HepG2 (cell line): ENCODE data around the gene AGAP1.

Source experiments
- CHCHD3 ChIP-seq: sonication (generic); formaldehyde crosslinking; IDR thresholded peaks from 2 replicates; pipeline ENCODE4 v1.8.0; 2022; ENCODE audit warnings: mild to moderate bottlenecking, missing genetic modification reagents, moderate library complexity
- EZH2 ChIP-seq: conservative IDR thresholded peaks from 2 replicates; pipeline ENCODE4 v1.6.1; 2012; ENCODE audit warnings: mild to moderate bottlenecking, low read depth, low read length, moderate library complexity
- GABPA ChIP-seq, 2 experiments: IDR thresholded peaks; 2 replicates each; pipeline ENCODE4 v1.6.1; 2011 to 2016; ENCODE audit warnings: low read depth in 2 of 2, low read length in 1 of 2, missing biosample characterization in 1 of 2, missing genetic modification characterization in 1 of 2
- KLF6 ChIP-seq: IDR thresholded peaks from 2 replicates; pipeline ENCODE4 v1.8.0; 2016; ENCODE audit warnings: missing biosample characterization, missing genetic modification reagents
- MTA3 ChIP-seq: sonication (generic); formaldehyde crosslinking; IDR thresholded peaks from 2 replicates; pipeline ENCODE4 v1.4.0; 2020; ENCODE audit warnings: missing genetic modification reagents
- SP140L ChIP-seq: sonication (generic); formaldehyde crosslinking; IDR thresholded peaks from 2 replicates; pipeline ENCODE4 v1.4.0; 2020; ENCODE audit warnings: missing genetic modification reagents, borderline replicate concordance
- ZNF432 ChIP-seq: sonication (generic); formaldehyde crosslinking; IDR thresholded peaks from 2 replicates; pipeline ENCODE4 v1.5.0; 2020; ENCODE audit warnings: missing genetic modification reagents, mild to moderate bottlenecking, borderline replicate concordance
- ZNF660 ChIP-seq: sonication (generic); formaldehyde crosslinking; IDR thresholded peaks from 2 replicates; pipeline ENCODE4 v1.5.1; 2020; ENCODE audit warnings: mild to moderate bottlenecking, low read depth, missing genetic modification reagents, borderline replicate concordance
- TF ChIP-seq, protein P1 (sequence below): sonication (generic); formaldehyde crosslinking; IDR thresholded peaks from 2 replicates; pipeline ENCODE4 v1.4.0; 2020; ENCODE audit warnings: low read depth, mild to moderate bottlenecking, missing genetic modification reagents
- TF ChIP-seq, protein P2 (sequence below), 2 experiments: IDR thresholded peaks; 2 replicates each; pipeline ENCODE4 v1.6.1; 2011 to 2012; ENCODE audit warnings: low read length in 2 of 2, borderline replicate concordance in 1 of 2, low read depth in 1 of 2, mild to moderate bottlenecking in 1 of 2, moderate library complexity in 1 of 2

GRCh38 chr2:236158969-236159777 lies 665.3 kb downstream of the AGAP1 start:
- no peak for TF ChIP-seq MTA3 (CRISPR knock-in tag)
- no peak for TF ChIP-seq KLF6 (CRISPR knock-in tag)
- TF ChIP-seq GABPA (IDR thresholded peaks at IDR 0.05; ENCODE audit: low read depth, low read length) = no peak
- no peak for TF ChIP-seq GABPA (CRISPR knock-in tag; IDR thresholded peaks at IDR 0.05; ENCODE audit: low read depth)
- no peak for TF ChIP-seq SP140L (CRISPR knock-in tag)
- TF ChIP-seq ZNF660 = no peak
- TF ChIP-seq, protein P1, sequence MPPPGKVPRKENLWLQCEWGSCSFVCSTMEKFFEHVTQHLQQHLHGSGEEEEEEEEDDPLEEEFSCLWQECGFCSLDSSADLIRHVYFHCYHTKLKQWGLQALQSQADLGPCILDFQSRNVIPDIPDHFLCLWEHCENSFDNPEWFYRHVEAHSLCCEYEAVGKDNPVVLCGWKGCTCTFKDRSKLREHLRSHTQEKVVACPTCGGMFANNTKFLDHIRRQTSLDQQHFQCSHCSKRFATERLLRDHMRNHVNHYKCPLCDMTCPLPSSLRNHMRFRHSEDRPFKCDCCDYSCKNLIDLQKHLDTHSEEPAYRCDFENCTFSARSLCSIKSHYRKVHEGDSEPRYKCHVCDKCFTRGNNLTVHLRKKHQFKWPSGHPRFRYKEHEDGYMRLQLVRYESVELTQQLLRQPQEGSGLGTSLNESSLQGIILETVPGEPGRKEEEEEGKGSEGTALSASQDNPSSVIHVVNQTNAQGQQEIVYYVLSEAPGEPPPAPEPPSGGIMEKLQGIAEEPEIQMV (CRISPR knock-in tag) = no peak
- TF ChIP-seq ZNF432 (CRISPR knock-in tag) = no peak
- TF ChIP-seq, protein P2, sequence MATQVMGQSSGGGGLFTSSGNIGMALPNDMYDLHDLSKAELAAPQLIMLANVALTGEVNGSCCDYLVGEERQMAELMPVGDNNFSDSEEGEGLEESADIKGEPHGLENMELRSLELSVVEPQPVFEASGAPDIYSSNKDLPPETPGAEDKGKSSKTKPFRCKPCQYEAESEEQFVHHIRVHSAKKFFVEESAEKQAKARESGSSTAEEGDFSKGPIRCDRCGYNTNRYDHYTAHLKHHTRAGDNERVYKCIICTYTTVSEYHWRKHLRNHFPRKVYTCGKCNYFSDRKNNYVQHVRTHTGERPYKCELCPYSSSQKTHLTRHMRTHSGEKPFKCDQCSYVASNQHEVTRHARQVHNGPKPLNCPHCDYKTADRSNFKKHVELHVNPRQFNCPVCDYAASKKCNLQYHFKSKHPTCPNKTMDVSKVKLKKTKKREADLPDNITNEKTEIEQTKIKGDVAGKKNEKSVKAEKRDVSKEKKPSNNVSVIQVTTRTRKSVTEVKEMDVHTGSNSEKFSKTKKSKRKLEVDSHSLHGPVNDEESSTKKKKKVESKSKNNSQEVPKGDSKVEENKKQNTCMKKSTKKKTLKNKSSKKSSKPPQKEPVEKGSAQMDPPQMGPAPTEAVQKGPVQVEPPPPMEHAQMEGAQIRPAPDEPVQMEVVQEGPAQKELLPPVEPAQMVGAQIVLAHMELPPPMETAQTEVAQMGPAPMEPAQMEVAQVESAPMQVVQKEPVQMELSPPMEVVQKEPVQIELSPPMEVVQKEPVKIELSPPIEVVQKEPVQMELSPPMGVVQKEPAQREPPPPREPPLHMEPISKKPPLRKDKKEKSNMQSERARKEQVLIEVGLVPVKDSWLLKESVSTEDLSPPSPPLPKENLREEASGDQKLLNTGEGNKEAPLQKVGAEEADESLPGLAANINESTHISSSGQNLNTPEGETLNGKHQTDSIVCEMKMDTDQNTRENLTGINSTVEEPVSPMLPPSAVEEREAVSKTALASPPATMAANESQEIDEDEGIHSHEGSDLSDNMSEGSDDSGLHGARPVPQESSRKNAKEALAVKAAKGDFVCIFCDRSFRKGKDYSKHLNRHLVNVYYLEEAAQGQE (IDR thresholded peaks at IDR 0.05; ENCODE audit: borderline replicate concordance in 1 of 2, low read depth in 1 of 2, low read length in 2 of 2) = no peak
- TF ChIP-seq EZH2 = no peak
- TF ChIP-seq CHCHD3 = no peak
